ENCODE results near the gene EHMT1.
"Not testable (repeated sequence)": the region's sequence is repeated elsewhere in the genome, so short reads cannot be mapped to it uniquely, and the experiment has no call there.

EHMT1 gene

GRCh38 chr9:137696136-137696925 lies 77.5 kb downstream of the EHMT1 start:
- FAIRE-seq, result no peak

- no peak for FAIRE-seq
Measured at GRCh38 chr9:137697193-137697592, 78.4 kb downstream of the EHMT1 start.

GRCh38 chr9:137697832-137698231 lies 79.0 kb downstream of the EHMT1 start:
- no peak for FAIRE-seq

GRCh38 chr9:137700911-137701310 lies 82.1 kb downstream of the EHMT1 start:
- FAIRE-seq, result no peak

- FAIRE-seq, result no peak
Measured at GRCh38 chr9:137702615-137703379, 84.0 kb downstream of the EHMT1 start.

GRCh38 chr9:137703842-137704508 lies 85.2 kb downstream of the EHMT1 start:
- no peak for FAIRE-seq

GRCh38 chr9:137705443-137705863 lies 86.6 kb downstream of the EHMT1 start:
- no peak for FAIRE-seq

GRCh38 chr9:137705906-137706305 lies 87.1 kb downstream of the EHMT1 start:
- no peak for FAIRE-seq

- FAIRE-seq, result no peak
Measured at GRCh38 chr9:137707361-137707760, 88.6 kb downstream of the EHMT1 start.

- FAIRE-seq, result no peak
Measured at GRCh38 chr9:137708590-137709284, 89.9 kb downstream of the EHMT1 start.

- FAIRE-seq, result no peak
Measured at GRCh38 chr9:137709411-137710101, 90.8 kb downstream of the EHMT1 start.

GRCh38 chr9:137710704-137711103 lies 91.9 kb downstream of the EHMT1 start:
- FAIRE-seq, result no peak

- no peak for FAIRE-seq
Measured at GRCh38 chr9:137711678-137712105, 92.9 kb downstream of the EHMT1 start.

- no peak for FAIRE-seq
Measured at GRCh38 chr9:137715321-137715720, 96.5 kb downstream of the EHMT1 start.

GRCh38 chr9:137715866-137716693 lies 97.3 kb downstream of the EHMT1 start:
- not testable (repeated sequence) for FAIRE-seq

GRCh38 chr9:137716694-137717287 lies 98.0 kb downstream of the EHMT1 start:
- FAIRE-seq, result no peak

GRCh38 chr9:137717776-137718327 lies 99.0 kb downstream of the EHMT1 start:
- no peak for FAIRE-seq

- no peak for FAIRE-seq
Measured at GRCh38 chr9:137719194-137719593, 100.4 kb downstream of the EHMT1 start.

GRCh38 chr9:137720571-137721110 lies 101.8 kb downstream of the EHMT1 start:
- no peak for FAIRE-seq

- FAIRE-seq, result no peak
Measured at GRCh38 chr9:137721479-137721878, 102.7 kb downstream of the EHMT1 start.
